ENCODE results near the gene TNS2. TPM values are rescaled to one million over a fixed set of nuclear protein-coding genes. Genes with fewer than 3 reads are reported as not detected.

Gene TNS2
- total RNA-seq, 1 experiment from 2014 or later = 11.5 TPM

DNA sequence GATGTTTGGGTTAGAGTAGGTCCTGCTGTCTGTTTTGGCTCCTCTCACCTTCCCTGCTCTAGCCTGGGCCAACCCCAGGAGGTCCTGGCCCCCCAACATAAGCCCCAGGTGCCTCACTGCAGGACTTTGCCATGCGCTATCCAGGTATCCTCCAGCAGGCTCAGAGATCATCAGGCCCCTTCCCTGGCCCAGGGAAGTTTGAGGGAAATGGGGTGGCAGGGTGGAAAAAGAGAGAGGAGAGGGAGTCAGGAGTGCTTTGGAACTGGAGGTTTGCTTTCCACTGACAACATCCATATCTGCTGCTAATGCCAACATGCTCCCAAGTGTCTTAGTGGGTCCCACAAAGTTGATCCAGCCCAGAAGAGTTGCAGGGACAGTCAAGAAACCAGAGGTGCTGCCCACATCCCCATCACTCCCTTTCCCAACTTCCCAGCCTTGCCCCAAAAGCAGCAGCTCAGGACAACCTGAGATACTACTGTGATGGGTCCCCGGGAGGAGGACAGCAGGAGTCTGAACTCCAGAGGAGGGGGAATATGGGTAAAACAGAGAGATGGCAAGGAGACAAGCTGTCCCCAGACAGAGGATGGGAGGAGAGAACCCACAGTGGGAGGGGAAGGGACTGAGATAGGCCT is 677 bp downstream of the TNS2 start:
- Histone ChIP-seq H3K27me3 (ENCODE audit: insufficient read depth, low read depth) (no peaks in the 10 kb centered on the region), H3K4me2 (no peak overlapping the region), H3K27ac (no peak overlapping the region), H3K4me3 (no peak overlapping the region), H3K36me3 (ENCODE audit: low read depth) (no peaks in the 10 kb centered on the region), H3K4me1 (replicated peaks; ENCODE audit: insufficient read depth) (peaks cover 28% of the 10 kb centered on the region), H3F3A (ENCODE audit: insufficient read depth, low read depth) (peaks cover 49% of the 10 kb centered on the region), H4K20me1 (ENCODE audit: insufficient read depth) (peaks cover 10% of the 10 kb centered on the region; the same call in 1 of the 2 replicates), H3K9me3 (ENCODE audit: insufficient read depth, low read depth) (no peaks in the 10 kb centered on the region), H3K79me2 (ENCODE audit: low read depth) (peaks cover 12% of the 10 kb centered on the region), H2AFZ (no peak overlapping the region), H3K9me2 (ENCODE audit: insufficient read depth) (no peaks in the 10 kb centered on the region)
- no TSS peak for BruUV-seq (replicated peaks)
- POLR2A ChIA-PET (ENCODE audit: unreplicated experiment) = no interaction called here
- intact Hi-C loops (cut with micrococcal nuclease; ENCODE audit: unreplicated experiment) = loop anchor here (5.0 kb wide), 1 partner anchor 247 kb away; the partner anchor contains the start of genes MYG1 and PFDN5
- CTCF ChIA-PET = no interaction called here
- DNase-seq = no peak
- TF ChIP-seq, protein P1, sequence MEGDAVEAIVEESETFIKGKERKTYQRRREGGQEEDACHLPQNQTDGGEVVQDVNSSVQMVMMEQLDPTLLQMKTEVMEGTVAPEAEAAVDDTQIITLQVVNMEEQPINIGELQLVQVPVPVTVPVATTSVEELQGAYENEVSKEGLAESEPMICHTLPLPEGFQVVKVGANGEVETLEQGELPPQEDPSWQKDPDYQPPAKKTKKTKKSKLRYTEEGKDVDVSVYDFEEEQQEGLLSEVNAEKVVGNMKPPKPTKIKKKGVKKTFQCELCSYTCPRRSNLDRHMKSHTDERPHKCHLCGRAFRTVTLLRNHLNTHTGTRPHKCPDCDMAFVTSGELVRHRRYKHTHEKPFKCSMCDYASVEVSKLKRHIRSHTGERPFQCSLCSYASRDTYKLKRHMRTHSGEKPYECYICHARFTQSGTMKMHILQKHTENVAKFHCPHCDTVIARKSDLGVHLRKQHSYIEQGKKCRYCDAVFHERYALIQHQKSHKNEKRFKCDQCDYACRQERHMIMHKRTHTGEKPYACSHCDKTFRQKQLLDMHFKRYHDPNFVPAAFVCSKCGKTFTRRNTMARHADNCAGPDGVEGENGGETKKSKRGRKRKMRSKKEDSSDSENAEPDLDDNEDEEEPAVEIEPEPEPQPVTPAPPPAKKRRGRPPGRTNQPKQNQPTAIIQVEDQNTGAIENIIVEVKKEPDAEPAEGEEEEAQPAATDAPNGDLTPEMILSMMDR (conservative IDR thresholded peaks at IDR 0.05) = no peak
- TF ChIP-seq EZH2 (IDR thresholded peaks at IDR 0.05; ENCODE audit: low read depth) = no peak

DNA sequence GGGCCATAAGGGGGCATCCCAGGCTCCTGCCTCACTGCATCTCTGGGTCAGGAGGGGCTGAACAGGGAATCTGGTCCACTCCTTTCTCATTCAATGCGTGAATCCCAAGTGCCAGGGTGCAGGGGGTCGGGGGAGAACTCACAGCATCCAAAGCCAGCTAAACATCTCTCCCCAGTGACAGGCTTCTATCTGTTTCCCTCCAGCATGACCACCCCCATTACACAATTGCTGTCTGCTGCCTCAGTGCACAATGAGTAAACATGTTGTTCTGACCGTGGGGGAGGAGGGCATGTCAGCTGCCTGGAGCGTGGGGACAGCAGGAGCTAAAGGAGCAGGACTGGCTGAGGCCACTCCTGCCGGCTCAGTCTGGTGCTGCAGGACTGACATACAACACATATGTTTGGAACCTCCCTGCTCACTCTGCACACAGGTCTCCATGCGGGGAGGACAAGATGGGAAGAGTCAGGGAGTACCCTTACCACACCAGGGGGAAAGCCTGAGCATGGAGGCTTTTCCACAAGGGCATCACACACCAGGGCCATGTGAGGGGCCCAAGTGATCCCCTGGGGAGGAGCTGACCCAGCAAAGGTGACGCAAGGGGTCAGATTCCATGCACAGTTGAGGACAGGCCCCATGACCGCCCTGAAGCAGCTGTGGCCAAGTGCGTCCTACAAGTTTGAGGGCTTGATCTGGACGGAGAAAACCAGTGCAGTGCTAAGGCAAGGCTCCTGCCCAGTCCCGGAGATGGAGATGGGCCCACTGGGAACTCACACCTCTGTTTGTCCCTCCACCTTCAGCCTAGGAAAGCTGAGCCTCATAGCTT is 1.4 kb downstream of the TNS2 start:
- Histone ChIP-seq H3K9me2 (ENCODE audit: insufficient read depth) (no peaks in the 10 kb centered on the region), H3K4me1 (replicated peaks; ENCODE audit: insufficient read depth) (peaks cover 21% of the 10 kb centered on the region), H3K79me2 (ENCODE audit: low read depth) (peaks cover 12% of the 10 kb centered on the region), H2AFZ (no peak overlapping the region), H3K4me2 (no peak overlapping the region), H3K27me3 (ENCODE audit: insufficient read depth, low read depth) (no peaks in the 10 kb centered on the region), H3F3A (ENCODE audit: insufficient read depth, low read depth) (peaks cover 45% of the 10 kb centered on the region), H3K27ac (no peak overlapping the region), H4K20me1 (ENCODE audit: insufficient read depth) (peaks cover 10% of the 10 kb centered on the region; the same call in 1 of the 2 replicates), H3K9me3 (ENCODE audit: insufficient read depth, low read depth) (no peaks in the 10 kb centered on the region), H3K36me3 (ENCODE audit: low read depth) (no peaks in the 10 kb centered on the region), H3K4me3 (no peak overlapping the region)
- DNase-seq = no peak
- intact Hi-C loops (cut with micrococcal nuclease; ENCODE audit: unreplicated experiment) = loop anchor here (5.0 kb wide), 1 partner anchor 246 kb away; the partner anchor contains the start of genes MYG1 and PFDN5
- no TSS peak for BruUV-seq (replicated peaks)
- CTCF ChIA-PET = no interaction called here
- TF ChIP-seq, protein P1 (conservative IDR thresholded peaks at IDR 0.05) = no peak
- no peak for TF ChIP-seq EZH2 (IDR thresholded peaks at IDR 0.05; ENCODE audit: low read depth)
- POLR2A ChIA-PET (ENCODE audit: unreplicated experiment) = no interaction called here

DNA sequence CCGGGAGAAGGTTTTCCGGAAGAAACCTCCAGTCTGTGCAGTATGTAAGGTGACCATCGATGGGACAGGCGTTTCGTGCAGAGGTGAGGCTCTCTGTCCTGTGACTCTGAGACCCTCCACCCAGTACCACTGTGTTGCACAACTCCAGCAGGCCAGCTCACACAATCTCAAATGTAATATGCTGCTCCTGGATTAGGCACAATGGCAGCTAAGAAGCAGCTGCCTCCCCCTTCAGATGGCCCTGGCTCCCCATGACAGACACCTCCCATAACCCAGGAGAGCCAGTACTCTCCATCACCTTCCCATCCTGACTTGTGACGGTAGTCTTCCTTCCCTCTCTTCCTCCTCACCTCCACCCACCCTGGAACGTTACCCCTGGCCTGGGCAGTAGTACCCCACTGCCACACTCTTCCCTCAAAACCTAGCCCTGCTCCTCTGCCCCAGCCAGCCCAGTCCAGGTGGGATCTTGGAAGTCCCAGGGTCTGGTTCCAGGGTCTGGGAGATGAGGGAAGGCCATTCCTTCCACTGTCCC is 2.1 kb downstream of the TNS2 start:
- CTCF ChIA-PET = interaction anchor here (0.6 kb wide), 1 partner anchor 1213 kb away, joined by 7 read pairs; no protein-coding TSS in a partner anchor
- intact Hi-C loops (cut with micrococcal nuclease; ENCODE audit: unreplicated experiment) = loop anchor here (5.0 kb wide), 1 partner anchor 245 kb away; the partner anchor contains the start of genes MYG1 and PFDN5
- H4K20me1 ChIP-seq (ENCODE audit: insufficient read depth) = peaks cover 10% of the 10 kb centered on the region; the same call in 1 of the 2 replicates
- POLR2A ChIA-PET (ENCODE audit: unreplicated experiment) = interaction anchor here (0.6 kb wide), 1 partner anchor 449 kb away, joined by 3 read pairs; the partner anchor contains the start of gene TARBP2
- peak overlapping the region; percentile 38; the same call in 1 of the 2 replicates for H3K4me2 ChIP-seq
- TF ChIP-seq, protein P1 (conservative IDR thresholded peaks at IDR 0.05) = no peak
- TF ChIP-seq EZH2 (IDR thresholded peaks at IDR 0.05; ENCODE audit: low read depth) = no peak
- H3K36me3 ChIP-seq (ENCODE audit: low read depth) = no peaks in the 10 kb centered on the region
- no peaks in the 10 kb centered on the region for H3K9me3 ChIP-seq (ENCODE audit: insufficient read depth, low read depth)
- peaks cover 19% of the 10 kb centered on the region for H3K4me1 ChIP-seq (replicated peaks; ENCODE audit: insufficient read depth)
- BruUV-seq (replicated peaks) = no TSS peak
- no peak overlapping the region; the same call in 1 of the 2 replicates for H3K4me3 ChIP-seq
- no peaks in the 10 kb centered on the region for H3K9me2 ChIP-seq (ENCODE audit: insufficient read depth)
- H3K79me2 ChIP-seq (ENCODE audit: low read depth) = peaks cover 12% of the 10 kb centered on the region
- peaks cover 43% of the 10 kb centered on the region for H3F3A ChIP-seq (ENCODE audit: insufficient read depth, low read depth)
- DNase-seq = no peak
- no peaks in the 10 kb centered on the region for H3K27me3 ChIP-seq (ENCODE audit: insufficient read depth, low read depth)
- no peak overlapping the region for H3K27ac ChIP-seq
- no peak overlapping the region for H2AFZ ChIP-seq

Data from PC-9 (cell line).